Testis (tissue), 2 donors: ENCODE measurements around the gene ZNF579.

Source experiments
- CTCF ChIP-seq, 3 experiments: fragments of 450-650 bp in 2 of 3; fragments of 200-600 bp in 1 of 3; sonication (generic) in 1 of 3; IDR thresholded peaks; one replicate each; pipeline ENCODE4 v1.5.1; 2016 to 2019; ENCODE audit warnings: antibody characterized with exemption in 3 of 3, mild to moderate bottlenecking in 2 of 3, moderate library complexity in 1 of 3
- POLR2A ChIP-seq: fragments of 450-650 bp; IDR thresholded peaks from one replicate; pipeline ENCODE4 v1.6.1; 2017; ENCODE audit warnings: antibody characterized with exemption, mild to moderate bottlenecking, moderate library complexity

- no peak for TF ChIP-seq CTCF (IDR thresholded peaks at IDR 0.05)
- no peak for TF ChIP-seq POLR2A
These were observed 53.2 kb downstream of the ZNF579 start for GRCh38 chr19:55527197-55528029.
